ENCODE measurements around the gene PPP1R14D.
A peak's percentile ranks its signal among the peaks of the same experiment; 100 is the strongest.

PPP1R14D gene

GRCh38 chr15:40819048-40819447 lies 9.5 kb downstream of the PPP1R14D start:
- no peak for DNase-seq (ENCODE audit: low read depth)

- no peak for DNase-seq (ENCODE audit: low read depth)
Measured at GRCh38 chr15:40815042-40815698, 13.3 kb downstream of the PPP1R14D start.

GRCh38 chr15:40812721-40813425 lies 15.6 kb downstream of the PPP1R14D start:
- no peak for DNase-seq (ENCODE audit: low read depth)

GRCh38 chr15:40808861-40809450 lies 19.6 kb downstream of the PPP1R14D start:
- no peak for DNase-seq (ENCODE audit: low read depth)

GRCh38 chr15:40807888-40808461 lies 20.5 kb downstream of the PPP1R14D start:
- no peak for DNase-seq (ENCODE audit: low read depth)

GRCh38 chr15:40807028-40807887 lies 21.2 kb downstream of the PPP1R14D start, which contains the start of the genes DNAJC17 and ZFYVE19:
TSS of gene DNAJC17 (minus strand) at chr15:40807473. CDS start at chr15:40807446, 27 bp downstream.
TSS of gene ZFYVE19 (plus strand) at chr15:40807089. CDS start at chr15:40807590, 501 bp downstream.
- peak; percentile 96 for DNase-seq (ENCODE audit: low read depth)

- no peak for DNase-seq (ENCODE audit: low read depth)
Measured at GRCh38 chr15:40806672-40807027, 21.9 kb downstream of the PPP1R14D start.

GRCh38 chr15:40803688-40804087 lies 24.8 kb downstream of the PPP1R14D start:
- no peak for DNase-seq (ENCODE audit: low read depth)

- no peak for DNase-seq (ENCODE audit: low read depth)
Measured at GRCh38 chr15:40803076-40803475, 25.4 kb downstream of the PPP1R14D start.

GRCh38 chr15:40799523-40799922 lies 29.0 kb downstream of the PPP1R14D start:
- DNase-seq (ENCODE audit: low read depth): no peak

GRCh38 chr15:40796512-40796911 lies 32.0 kb downstream of the PPP1R14D start:
- DNase-seq (ENCODE audit: low read depth): no peak

- no peak for DNase-seq (ENCODE audit: low read depth)
Measured at GRCh38 chr15:40796041-40796440, 32.5 kb downstream of the PPP1R14D start.

GRCh38 chr15:40793216-40793989 lies 35.1 kb downstream of the PPP1R14D start:
- peak; percentile 80 for DNase-seq (ENCODE audit: low read depth)

GRCh38 chr15:40792394-40792793 lies 36.1 kb downstream of the PPP1R14D start:
- DNase-seq (ENCODE audit: low read depth): no peak

- DNase-seq (ENCODE audit: low read depth): no peak
Measured at GRCh38 chr15:40790718-40791117, 37.8 kb downstream of the PPP1R14D start.

- DNase-seq (ENCODE audit: low read depth): no peak
Measured at GRCh38 chr15:40789999-40790398, 38.5 kb downstream of the PPP1R14D start.

GRCh38 chr15:40789119-40789518 lies 39.4 kb downstream of the PPP1R14D start:
- no peak for DNase-seq (ENCODE audit: low read depth)

- no peak for DNase-seq (ENCODE audit: low read depth)
Measured at GRCh38 chr15:40787991-40788390, 40.5 kb downstream of the PPP1R14D start.

GRCh38 chr15:40787344-40787841 lies 41.1 kb downstream of the PPP1R14D start:
- peak; percentile 28 for DNase-seq (ENCODE audit: low read depth)

GRCh38 chr15:40785814-40786213 lies 42.7 kb downstream of the PPP1R14D start:
- no peak for DNase-seq (ENCODE audit: low read depth)

- DNase-seq (ENCODE audit: low read depth): no peak
Measured at GRCh38 chr15:40785164-40785563, 43.3 kb downstream of the PPP1R14D start.
